Stimulated activated effector memory CD8-positive, alpha-beta T cell treated with anti-CD3 and anti-CD28 coated beads, Interleukin-12 subunit alpha, Interleukin-12 subunit beta, amount 100 ng/mL, for 72 hours (primary cell): Measurements from ENCODE around the gene ZNF423.

Experiments
- ATAC-seq: fragments of 150-1000 bp; cut with Tn5 transposase; 2 replicates; pipeline ENCODE4 v1.10.0; 2021
- DNase-seq, 2 donors: peaks; one replicate each; pipeline ENCODE4 v3.0.0; 2021 to 2022; ENCODE audit warnings: low spot score in 2 of 2
- H3K27ac Mint-ChIP-seq: one replicate; pipeline ENCODE4 v1.8.0; 2022; ENCODE audit warnings: mild to moderate bottlenecking, mixed read lengths
- H3K36me3 Mint-ChIP-seq: one replicate; pipeline ENCODE4 v1.8.0; 2022; ENCODE audit warnings: mild to moderate bottlenecking, mixed read lengths
- H3K4me1 Mint-ChIP-seq: one replicate; pipeline ENCODE4 v1.8.0; 2022; ENCODE audit warnings: mixed read lengths
- H3K4me3 Mint-ChIP-seq: one replicate; pipeline ENCODE4 v1.8.0; 2022; ENCODE audit warnings: mild to moderate bottlenecking, mixed read lengths
- H3K9me3 Mint-ChIP-seq: one replicate; pipeline ENCODE4 v1.8.0; 2022; ENCODE audit warnings: mixed read lengths

Gene ZNF423

DNA sequence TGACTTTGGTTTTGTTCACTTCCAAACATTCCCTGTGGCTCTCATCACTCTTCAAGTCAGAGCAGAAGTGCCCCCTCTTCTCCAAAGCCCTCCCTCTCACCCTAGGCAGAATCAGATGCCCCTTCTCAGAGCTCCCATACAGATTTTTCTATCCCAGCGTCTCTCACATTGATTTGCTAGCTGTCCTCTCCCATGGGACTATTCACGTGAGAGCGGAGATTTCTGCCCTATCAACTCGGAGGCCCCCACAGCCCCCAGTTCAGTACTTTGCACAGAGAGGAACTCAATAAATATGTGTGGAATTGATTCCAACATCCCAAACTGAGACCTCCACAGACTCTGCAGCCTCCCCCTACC lies 299.7 kb downstream of the ZNF423 start:
- Mint-ChIP-seq H3K9me3 (no peaks in the 10 kb centered on the region), H3K27ac (no peak overlapping the region), H3K4me3 (no peak overlapping the region), H3K36me3 (no peaks in the 10 kb centered on the region), H3K4me1 (no peaks in the 10 kb centered on the region)
- ATAC-seq, result no peak
- no peak for DNase-seq

GRCh38 chr16:49554681-49555080 lies 301.2 kb downstream of the ZNF423 start:
- H3K4me1 Mint-ChIP-seq, result no peaks in the 10 kb centered on the region
- DNase-seq (no peak), ATAC-seq (no peak)
- no peak overlapping the region for H3K27ac Mint-ChIP-seq
- H3K36me3 Mint-ChIP-seq, result no peaks in the 10 kb centered on the region
- H3K9me3 Mint-ChIP-seq, result no peaks in the 10 kb centered on the region
- H3K4me3 Mint-ChIP-seq, result no peak overlapping the region

GRCh38 chr16:49552313-49552928 lies 303.5 kb downstream of the ZNF423 start:
- ATAC-seq (no peak), DNase-seq (no peak)
- no peak overlapping the region for H3K27ac Mint-ChIP-seq
- H3K4me3 Mint-ChIP-seq, result no peak overlapping the region
- H3K4me1 Mint-ChIP-seq, result no peaks in the 10 kb centered on the region
- no peaks in the 10 kb centered on the region for H3K36me3 Mint-ChIP-seq
- H3K9me3 Mint-ChIP-seq, result no peaks in the 10 kb centered on the region

DNA sequence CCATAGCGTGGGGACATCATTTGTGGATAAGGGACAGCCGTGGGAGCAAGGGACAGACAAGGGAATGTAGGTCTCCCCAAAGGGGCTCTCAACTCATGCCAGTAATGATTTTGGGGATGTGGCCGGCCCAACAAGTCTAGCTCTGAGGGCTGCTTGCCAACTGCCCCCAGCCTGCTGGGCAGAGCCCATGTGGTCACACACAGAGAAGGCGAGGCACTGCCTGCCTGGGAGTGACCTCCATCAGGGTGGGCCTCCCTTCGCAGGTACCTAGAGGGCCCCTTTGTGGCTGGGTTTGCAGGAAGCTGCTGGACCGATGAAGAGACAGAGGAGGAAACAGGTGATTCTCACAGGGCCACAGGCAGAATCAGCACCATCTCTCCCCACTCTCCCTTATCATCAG lies 305.2 kb downstream of the ZNF423 start:
- H3K36me3 Mint-ChIP-seq, result no peaks in the 10 kb centered on the region
- DNase-seq (no peak), ATAC-seq (no peak)
- no peak overlapping the region for H3K4me3 Mint-ChIP-seq
- H3K27ac Mint-ChIP-seq, result no peak overlapping the region
- H3K9me3 Mint-ChIP-seq, result no peaks in the 10 kb centered on the region
- H3K4me1 Mint-ChIP-seq, result no peaks in the 10 kb centered on the region

- ATAC-seq, result no peak
- no peaks in the 10 kb centered on the region for H3K9me3 Mint-ChIP-seq
- H3K4me3 Mint-ChIP-seq, result no peak overlapping the region
- H3K36me3 Mint-ChIP-seq, result no peaks in the 10 kb centered on the region
- H3K27ac Mint-ChIP-seq, result no peak overlapping the region
- DNase-seq, result no peak
- no peaks in the 10 kb centered on the region for H3K4me1 Mint-ChIP-seq
Measured at GRCh38 chr16:49550140-49550539, 305.8 kb downstream of the ZNF423 start.

GRCh38 chr16:49548325-49548970 lies 307.5 kb downstream of the ZNF423 start:
- Mint-ChIP-seq H3K27ac (no peak overlapping the region), H3K4me3 (no peak overlapping the region), H3K4me1 (no peaks in the 10 kb centered on the region), H3K36me3 (no peaks in the 10 kb centered on the region), H3K9me3 (no peaks in the 10 kb centered on the region)
- ATAC-seq (no peak), DNase-seq (no peak)

DNA sequence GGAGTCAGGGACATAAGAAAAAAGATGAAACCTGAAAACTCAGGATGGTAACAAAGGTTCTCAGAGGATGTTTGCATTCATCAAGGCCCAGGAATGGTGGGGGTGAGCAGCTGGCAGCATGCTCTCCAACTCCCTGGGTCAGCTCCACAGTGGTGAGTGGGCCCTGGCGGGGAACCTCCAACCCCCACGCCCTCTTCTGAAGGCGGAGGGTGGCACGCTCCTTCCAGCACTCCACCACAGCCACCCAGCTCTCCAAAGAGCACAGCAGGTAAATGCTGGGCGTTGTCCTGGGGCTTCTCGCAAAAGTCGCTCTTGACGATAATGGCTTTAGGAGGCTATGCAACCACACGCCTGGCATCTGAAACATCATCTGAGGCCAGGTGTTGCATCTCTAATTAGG lies 308.5 kb downstream of the ZNF423 start:
- no peak for DNase-seq
- no peaks in the 10 kb centered on the region for H3K9me3 Mint-ChIP-seq
- ATAC-seq, result no peak
- no peaks in the 10 kb centered on the region for H3K36me3 Mint-ChIP-seq
- no peak overlapping the region for H3K27ac Mint-ChIP-seq
- no peaks in the 10 kb centered on the region for H3K4me1 Mint-ChIP-seq
- no peak overlapping the region for H3K4me3 Mint-ChIP-seq

- Mint-ChIP-seq H3K9me3 (no peaks in the 10 kb centered on the region), H3K27ac (no peak overlapping the region), H3K36me3 (no peaks in the 10 kb centered on the region), H3K4me3 (no peak overlapping the region), H3K4me1 (no peaks in the 10 kb centered on the region)
- DNase-seq (no peak), ATAC-seq (no peak)
Measured at GRCh38 chr16:49546735-49547134, 309.2 kb downstream of the ZNF423 start.

GRCh38 chr16:49545741-49546448 lies 310.0 kb downstream of the ZNF423 start:
- Mint-ChIP-seq H3K4me1 (no peaks in the 10 kb centered on the region), H3K9me3 (no peaks in the 10 kb centered on the region), H3K36me3 (no peaks in the 10 kb centered on the region), H3K27ac (no peak overlapping the region), H3K4me3 (no peak overlapping the region)
- DNase-seq (no peak), ATAC-seq (no peak)

- H3K4me1 Mint-ChIP-seq, result no peaks in the 10 kb centered on the region
- H3K9me3 Mint-ChIP-seq, result no peaks in the 10 kb centered on the region
- H3K36me3 Mint-ChIP-seq, result no peaks in the 10 kb centered on the region
- ATAC-seq (no peak), DNase-seq (no peak)
- H3K4me3 Mint-ChIP-seq, result no peak overlapping the region
- no peak overlapping the region for H3K27ac Mint-ChIP-seq
Measured at GRCh38 chr16:49545243-49545642, 310.7 kb downstream of the ZNF423 start.

DNA sequence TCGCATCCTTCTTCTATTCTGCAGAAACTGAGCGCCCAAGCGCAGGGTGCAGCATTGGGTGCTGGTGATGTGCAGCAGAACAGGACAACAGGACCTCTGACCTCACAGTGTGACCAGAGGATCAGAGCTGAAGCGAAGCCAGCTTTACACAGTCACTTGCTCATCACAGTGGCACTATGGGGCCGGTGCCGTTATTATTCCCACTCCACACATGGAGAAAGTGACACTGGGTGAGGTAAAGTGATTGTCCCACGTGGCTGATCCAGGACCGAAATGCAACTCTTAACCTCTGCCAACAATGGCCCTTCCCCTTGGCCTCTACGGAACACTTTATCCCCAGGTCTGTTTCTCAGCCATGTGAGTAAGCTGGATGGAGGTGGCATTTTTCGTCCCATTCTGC lies 311.1 kb downstream of the ZNF423 start:
- no peak for DNase-seq
- H3K4me3 Mint-ChIP-seq, result no peak overlapping the region
- H3K9me3 Mint-ChIP-seq, result no peaks in the 10 kb centered on the region
- ATAC-seq, result no peak
- H3K36me3 Mint-ChIP-seq, result no peaks in the 10 kb centered on the region
- H3K4me1 Mint-ChIP-seq, result no peaks in the 10 kb centered on the region
- H3K27ac Mint-ChIP-seq, result no peak overlapping the region

- Mint-ChIP-seq H3K27ac (no peak overlapping the region), H3K9me3 (no peaks in the 10 kb centered on the region), H3K4me1 (no peaks in the 10 kb centered on the region), H3K36me3 (no peaks in the 10 kb centered on the region), H3K4me3 (no peak overlapping the region)
- ATAC-seq (no peak), DNase-seq (no peak)
Measured at GRCh38 chr16:49543631-49543946, 312.3 kb downstream of the ZNF423 start.

GRCh38 chr16:49542946-49543630 lies 312.8 kb downstream of the ZNF423 start:
- Mint-ChIP-seq H3K9me3 (no peaks in the 10 kb centered on the region), H3K27ac (no peak overlapping the region), H3K36me3 (no peaks in the 10 kb centered on the region), H3K4me1 (no peaks in the 10 kb centered on the region), H3K4me3 (no peak overlapping the region)
- DNase-seq, result no peak
- no peak for ATAC-seq

DNA sequence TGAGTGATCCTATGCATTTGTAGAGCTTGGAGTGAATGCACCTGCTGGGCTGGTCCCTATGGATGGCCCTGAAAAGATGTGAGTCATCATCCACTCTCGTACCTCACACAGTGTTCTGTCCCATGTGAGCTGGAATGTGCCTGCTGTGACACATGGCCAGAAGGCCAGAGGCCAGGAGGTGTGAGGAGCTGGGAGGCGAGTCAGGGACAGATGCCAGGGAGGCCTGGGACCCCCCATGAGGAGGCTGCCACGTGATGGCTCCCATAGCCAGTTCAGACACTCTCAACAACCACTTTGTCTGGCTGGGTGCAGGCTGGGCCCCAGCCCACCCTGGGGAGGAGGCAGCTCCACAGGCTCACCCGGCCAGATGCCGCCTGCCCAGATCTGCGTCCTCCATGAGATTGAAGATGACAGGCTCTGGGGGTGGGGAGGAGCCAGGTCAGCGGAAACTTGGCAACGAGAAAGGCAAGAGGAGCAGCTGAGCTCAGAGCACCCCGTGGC lies 313.5 kb downstream of the ZNF423 start:
- no peak for ATAC-seq
- Mint-ChIP-seq H3K4me1 (no peaks in the 10 kb centered on the region), H3K4me3 (no peak overlapping the region), H3K36me3 (no peaks in the 10 kb centered on the region), H3K27ac (no peak overlapping the region), H3K9me3 (no peaks in the 10 kb centered on the region)
- DNase-seq, result no peak

DNA sequence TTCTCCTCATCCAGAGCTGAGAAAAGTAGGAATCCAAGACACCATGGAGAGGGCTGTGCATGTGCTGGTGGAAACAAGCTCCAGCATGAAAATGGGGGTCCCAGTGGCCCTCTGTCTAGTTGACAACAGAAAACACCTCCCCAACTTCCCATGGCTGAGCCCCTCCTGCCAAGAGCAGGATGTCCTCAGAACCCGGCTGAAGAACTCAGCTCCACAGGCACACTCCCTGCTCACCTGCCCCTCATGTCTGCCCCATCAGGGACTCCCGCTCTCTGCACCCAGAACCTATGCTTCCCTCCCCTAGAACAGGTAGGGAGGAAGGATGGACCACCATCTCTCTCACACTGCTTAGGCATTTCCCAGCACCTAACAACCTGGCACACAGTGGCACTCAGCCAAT lies 315.1 kb downstream of the ZNF423 start:
- H3K4me3 Mint-ChIP-seq, result no peak overlapping the region
- DNase-seq (no peak), ATAC-seq (no peak)
- H3K9me3 Mint-ChIP-seq, result no peaks in the 10 kb centered on the region
- H3K27ac Mint-ChIP-seq, result no peak overlapping the region
- no peaks in the 10 kb centered on the region for H3K4me1 Mint-ChIP-seq
- H3K36me3 Mint-ChIP-seq, result no peaks in the 10 kb centered on the region

- ATAC-seq, result no peak
- H3K4me1 Mint-ChIP-seq, result no peaks in the 10 kb centered on the region
- no peaks in the 10 kb centered on the region for H3K9me3 Mint-ChIP-seq
- H3K4me3 Mint-ChIP-seq, result no peak overlapping the region
- no peak overlapping the region for H3K27ac Mint-ChIP-seq
- no peaks in the 10 kb centered on the region for H3K36me3 Mint-ChIP-seq
- no peak for DNase-seq
Measured at GRCh38 chr16:49539758-49540157, 316.2 kb downstream of the ZNF423 start.
